ENCODE results near the gene LRRC74A.

The LRRC74A gene

DNA sequence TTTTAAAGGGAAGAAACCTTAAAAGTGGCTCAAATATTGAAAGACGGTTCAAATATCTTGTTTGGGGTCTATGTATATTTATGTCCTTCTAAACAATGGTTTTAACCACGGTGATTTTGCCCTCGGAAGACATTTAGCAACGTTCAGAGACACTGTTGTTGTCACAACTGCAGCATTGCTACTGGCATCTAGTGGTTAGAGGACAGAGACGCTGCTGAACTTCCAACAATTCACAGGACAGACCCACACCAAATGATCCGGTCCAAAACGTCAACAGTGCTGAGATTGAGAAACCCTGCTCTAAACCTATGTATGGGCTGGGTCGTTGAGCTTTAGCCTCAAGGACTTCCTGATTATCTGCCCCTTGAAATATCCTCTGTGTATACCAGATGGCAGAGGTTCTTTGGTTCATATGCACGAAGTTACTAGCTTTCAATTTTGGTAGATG, 15.2 kb upstream of the LRRC74A start:
- DNase-seq: peak in 1 of 2 experiments; percentile 52

DNA sequence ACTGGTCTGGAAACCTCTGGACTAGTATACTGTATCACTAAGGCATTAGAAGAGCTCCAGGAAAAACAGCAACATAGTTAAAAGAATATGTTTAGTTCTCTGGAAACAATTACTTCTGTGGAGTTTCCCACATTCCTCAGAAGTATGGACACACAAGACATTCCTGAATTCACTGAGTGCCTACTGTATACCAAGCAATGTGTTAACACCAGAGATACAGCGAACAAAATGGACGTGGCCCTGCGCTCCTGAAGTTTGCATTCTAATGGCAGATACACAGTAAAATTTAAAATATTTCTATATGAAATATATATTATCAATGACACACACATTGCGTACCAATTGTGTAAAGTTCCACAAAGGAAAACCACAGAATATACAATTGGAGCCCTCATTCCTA, 14.6 kb upstream of the LRRC74A start:
- DNase-seq: no peak

- DNase-seq: peak in 1 of 2 experiments; percentile 30
Measured at GRCh38 chr14:76812093-76812421, 14.2 kb upstream of the LRRC74A start.

DNA sequence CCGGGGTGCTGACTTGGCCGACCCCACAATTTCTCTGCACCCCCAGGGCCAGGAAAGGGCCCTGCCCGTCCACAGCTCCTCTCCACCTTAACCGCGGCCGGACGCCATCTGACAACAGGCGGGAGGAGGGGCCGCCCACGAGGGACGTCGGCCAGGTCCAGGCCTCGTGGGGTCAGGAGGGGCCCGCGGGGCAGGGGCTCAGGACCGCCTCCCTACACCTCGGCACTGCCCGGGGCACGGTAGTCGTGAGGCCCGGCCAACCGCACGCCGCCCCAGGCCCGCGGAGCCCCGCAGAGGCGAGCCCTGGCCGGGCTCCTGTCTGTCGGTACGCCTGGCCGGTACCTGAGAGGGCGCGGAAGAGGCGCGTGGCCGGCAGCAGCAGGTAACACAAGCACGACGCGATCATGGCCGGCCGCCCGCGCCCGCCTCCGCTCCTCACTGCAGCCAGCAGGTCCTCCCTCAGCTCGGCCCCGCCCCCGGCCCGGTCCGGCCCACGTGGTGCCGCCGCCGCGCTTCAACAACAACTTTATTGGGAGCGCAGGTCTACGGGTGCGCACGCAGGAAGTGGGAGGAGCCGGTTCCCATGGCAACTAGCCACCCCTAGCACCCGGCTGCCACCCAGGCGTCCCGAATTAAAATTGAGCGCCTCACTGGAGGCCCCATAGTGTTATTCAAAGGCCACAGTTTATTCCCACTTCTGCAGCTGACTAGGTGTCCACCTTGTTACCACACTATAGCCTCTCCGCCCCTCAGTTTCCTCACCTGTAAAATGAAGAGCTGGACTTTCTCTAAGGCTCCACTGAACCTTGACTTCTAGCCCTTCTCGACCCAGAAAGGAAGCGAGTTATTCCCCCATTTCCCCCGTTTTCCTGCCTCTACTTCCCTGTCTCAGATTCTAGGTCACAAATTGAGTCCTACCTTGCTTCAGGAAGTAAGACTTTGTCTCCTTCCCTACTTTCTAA, 13.5 kb upstream of the LRRC74A start, which contains the start of gene ANGEL1:
ANGEL1 (minus strand) TSS at position 461 of the 962 bp plus-strand sequence; CDS start at position 406, 55 bp downstream.
- DNase-seq: peak; percentile 96

DNA sequence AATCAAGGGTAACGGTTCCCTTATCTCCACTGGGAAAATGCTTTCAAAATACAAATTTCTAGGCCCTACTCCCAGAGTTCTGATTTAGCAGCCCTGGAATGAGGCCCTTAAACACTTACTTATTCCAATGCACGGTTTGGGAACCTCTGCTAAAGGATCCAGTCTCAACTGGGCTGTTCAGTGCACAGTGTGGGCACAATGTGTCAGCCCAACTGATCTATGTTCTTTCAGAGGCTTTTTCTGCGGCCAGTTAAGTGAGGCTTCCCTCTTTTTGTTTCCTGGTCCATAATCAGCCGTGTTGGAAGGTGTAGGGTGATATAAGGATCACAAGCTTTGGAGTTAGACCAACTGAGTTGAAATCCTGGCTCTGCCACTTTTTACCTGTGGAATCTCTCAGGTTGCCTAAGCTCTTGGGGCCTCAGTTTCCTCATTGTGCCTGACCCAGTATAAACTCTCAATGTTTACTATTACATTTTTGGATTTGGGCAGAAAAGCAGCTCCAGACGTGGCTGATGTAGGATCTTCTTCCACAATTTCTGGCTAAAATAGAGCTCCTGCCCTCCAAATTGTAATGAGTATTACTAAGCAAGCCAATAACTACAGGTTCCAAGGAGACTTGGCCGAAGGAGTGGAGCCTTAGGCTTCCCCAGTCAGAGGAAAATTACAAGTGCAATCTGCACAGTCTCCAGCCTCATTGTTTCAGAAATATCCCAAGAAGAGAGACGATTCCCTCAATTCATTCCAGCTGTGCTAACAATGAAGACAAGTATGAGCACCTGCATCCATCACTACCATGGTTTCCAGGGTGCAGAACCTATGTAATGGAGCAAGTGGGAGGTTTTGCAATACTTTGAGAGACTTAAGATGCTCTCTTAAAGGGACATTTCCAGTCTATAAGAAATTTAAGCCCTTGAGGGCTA, 11.2 kb upstream of the LRRC74A start:
- DNase-seq: no peak

- no peak for DNase-seq
Measured at GRCh38 chr14:76820700-76821099, 5.5 kb upstream of the LRRC74A start.

DNA sequence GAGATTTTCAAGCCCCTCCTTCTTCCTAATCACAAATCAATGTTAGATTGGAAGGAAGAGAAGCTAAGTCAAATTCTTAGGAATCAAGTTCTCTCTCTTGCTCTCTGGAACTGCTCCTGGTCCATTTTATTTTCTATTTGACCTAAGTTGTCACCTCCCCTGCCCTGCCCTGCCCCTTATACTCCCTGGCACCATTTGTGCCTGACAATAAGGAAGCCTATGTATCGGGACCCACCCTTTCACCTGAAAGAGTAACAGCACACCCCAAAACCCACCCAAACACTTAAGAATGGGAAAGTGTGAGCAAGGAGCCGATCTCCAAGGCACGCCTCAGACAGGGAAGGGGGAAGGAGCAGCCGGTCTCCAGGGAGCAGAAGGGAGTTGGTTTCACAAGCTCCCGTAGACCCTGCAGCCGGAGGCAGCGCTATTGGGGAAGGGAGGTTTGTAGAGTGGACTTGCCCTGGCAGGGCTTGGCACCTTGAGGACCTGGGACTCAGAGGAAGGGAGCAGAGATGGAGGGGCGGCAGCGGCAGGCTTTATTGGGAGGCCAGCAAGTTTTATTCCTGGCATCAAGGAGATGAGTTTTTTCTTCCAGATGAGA, 1.6 kb downstream of the LRRC74A start:
- DNase-seq: no peak

GRCh38 chr14:76828339-76829012, 2.3 kb downstream of the LRRC74A start:
- DNase-seq: no peak

GRCh38 chr14:76829013-76829365, 2.8 kb downstream of the LRRC74A start:
- DNase-seq: no peak

DNA sequence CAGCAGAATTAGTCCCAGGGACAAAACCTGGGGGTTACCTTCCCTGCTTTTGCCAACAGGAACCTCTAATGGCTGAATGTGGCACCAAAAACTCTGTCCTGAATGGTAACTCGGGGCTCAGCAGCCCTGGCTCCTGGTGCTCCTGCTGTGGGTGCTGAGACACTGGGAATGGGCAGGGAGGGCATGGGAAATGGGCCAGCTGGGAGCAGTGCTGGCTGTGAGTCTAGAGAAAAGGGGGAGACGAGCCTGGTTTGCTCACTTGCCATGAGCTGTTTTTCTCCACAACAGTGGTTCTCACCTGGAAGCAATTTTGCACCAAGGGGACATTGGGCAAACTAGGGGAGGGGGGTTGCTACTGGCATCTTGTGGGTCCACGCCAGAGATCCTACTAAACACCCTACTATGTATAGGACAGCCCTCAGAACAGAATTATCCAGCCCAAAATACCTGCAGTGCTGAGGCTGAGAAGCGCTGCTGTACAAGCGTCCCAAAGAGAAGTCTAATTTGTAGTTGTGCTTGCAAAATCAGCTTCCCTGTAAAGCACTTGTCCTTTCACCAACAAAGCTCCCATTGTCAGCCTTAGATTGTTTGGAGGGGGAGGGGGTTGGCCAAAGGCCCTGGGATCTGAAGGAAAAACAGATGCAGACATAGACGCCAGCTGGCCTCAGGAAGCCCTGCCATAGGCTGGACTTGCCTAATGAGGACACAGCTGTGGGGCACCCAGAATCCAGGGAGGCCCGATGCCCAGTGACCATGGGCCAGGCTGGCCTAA, 3.6 kb downstream of the LRRC74A start:
- DNase-seq: no peak

- no peak for DNase-seq
Measured at GRCh38 chr14:76830556-76830955, 4.3 kb downstream of the LRRC74A start.

GRCh38 chr14:76832503-76832988, 6.3 kb downstream of the LRRC74A start:
- DNase-seq: no peak

- DNase-seq: no peak
Measured at GRCh38 chr14:76833011-76833410, 6.8 kb downstream of the LRRC74A start.

DNA sequence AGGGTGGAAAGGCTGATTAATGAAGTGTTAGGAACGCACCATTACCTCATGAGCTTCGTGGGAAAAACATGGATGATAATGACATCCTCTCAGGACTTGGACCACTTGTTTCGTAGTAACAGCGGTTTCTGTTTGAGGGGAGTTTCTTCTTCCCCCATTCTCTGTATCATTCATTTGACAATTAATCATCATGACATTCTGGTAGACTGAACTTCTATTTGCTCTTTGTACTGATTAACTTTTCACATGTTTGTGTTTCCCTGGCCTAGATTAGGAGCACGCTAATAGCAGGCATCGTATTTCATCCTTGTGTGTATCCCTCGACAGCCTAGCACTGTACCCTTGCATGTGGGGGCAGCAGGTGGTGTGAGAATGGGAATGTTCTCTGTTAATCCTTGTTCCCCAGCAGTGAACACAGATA, 8.0 kb downstream of the LRRC74A start:
- DNase-seq: no peak

DNA sequence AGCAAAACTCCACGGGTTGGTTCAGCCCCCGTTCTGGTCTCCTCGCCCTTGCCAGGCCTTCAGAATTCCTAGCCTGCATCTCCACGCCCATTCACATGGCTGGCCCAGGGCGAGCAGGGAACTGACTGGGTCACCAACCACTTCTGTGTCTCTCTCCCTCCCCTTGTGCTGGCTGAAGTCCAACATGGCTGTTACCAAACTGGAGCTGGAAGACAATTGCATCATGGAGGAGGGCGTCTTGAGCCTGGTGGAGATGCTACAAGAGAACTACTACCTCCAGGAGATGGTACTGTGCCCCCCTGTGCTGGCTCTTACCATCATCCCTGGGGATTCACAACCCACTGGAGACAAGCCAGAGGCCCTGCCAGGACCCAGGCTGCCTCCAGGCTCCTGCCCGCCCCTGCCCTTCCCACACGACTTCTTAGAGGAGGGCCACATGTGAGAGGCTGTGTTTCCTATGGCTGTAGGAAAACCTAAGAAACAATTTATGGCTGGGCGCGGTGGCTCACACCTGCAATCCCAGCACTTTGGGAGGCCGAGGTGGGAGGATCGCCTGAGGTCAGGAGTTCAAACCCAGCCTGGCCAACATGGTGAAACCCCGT, 9.9 kb downstream of the LRRC74A start:
- DNase-seq: no peak

DNA sequence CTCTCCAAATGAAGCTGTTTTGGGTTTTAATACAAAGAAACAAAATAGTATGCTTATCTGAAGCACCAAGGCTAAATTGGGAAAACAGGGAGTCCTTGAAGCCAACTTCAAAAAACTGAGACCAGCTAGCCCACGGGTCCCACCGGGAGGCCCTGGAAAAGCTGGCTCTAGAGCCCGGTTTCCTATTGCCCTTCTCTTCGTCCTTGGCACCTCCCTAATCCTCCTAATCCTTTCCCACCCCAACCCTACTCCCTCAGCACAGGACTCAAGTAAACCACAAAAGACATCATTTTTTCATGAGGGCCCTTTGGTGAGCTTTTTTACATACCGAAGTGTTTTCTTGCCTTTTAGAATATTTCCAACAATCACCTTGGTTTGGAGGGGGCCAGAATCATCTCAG, 11.3 kb downstream of the LRRC74A start:
- no peak for DNase-seq

DNA sequence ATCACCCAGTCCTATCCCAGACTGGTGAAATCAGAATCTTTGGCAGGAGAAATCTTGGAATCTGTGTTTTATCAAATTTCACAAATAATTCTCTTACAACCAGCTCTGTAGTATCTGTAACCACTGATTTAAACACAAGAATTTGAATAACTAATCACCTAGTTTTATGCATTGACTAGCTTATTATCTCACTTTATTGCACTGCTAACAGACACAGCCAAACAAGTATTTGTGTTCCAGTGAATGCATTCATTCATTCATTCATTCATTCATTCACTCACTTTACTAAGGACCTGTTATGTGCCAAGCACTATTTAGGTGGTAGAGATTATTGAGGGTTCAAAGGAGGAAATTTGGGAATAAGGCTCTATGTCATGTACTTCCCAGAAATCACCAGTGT, 16.2 kb downstream of the LRRC74A start:
- no peak for DNase-seq

- no peak for DNase-seq
Measured at GRCh38 chr14:76844223-76844622, 18.0 kb downstream of the LRRC74A start.

DNA sequence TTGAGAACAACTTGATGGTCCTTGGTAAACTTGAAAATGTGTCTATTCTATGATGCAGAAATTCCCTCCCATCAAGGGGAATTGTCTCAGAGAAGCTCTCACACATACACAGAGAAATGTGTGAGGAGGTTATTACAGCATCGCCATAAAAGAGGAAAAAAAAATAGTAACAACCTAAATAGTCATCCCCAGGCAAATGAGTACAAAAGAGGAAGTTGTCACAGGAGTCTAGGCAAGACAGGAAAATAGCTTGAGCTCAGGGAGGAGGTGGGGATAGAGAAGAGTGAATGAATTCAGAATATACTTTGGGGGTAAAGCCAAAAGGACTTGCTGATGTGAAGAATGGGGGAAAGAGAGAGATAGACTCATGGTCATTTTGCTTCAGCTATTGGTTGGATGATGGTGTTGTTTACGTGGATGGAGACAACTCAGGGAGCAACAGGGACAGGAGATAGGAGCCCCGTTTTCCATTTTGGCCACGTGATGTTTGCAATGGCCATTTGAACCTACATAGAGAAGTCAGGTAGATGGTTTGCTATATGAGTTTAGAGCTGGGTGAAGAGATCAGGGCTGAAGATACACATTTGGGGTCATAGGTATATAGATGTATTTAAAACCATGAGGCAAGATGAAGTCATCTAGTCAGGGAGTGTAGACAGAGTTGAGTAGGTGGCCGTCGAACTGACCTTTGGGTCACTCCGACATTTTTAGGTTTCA, 20.3 kb downstream of the LRRC74A start:
- no peak for DNase-seq

DNA sequence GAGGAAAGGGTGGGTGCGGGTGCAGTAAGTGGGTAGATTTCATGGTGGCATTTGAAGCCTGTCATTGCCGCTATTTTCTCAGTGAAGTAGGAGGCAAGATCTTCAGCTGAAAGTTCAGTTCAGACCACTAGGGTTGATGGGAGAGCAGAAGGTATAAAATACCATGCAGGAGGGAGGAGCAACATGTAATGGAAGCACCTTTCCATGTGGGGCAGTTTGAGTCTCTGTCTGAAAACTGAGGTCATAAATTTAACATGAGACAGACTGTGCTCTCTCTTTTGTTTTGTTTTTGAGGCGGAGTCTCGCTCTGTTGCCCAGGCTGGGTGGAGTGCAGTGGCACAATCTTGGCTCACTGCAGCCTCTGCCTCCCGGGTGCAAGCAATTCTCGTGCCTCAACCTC, 22.7 kb downstream of the LRRC74A start:
- DNase-seq: no peak

Data from NCI-H2081 (cell line).